GM18517 (cell line): ENCODE measurements around the gene SLC1A7.

Experiments used
- ATAC-seq: cut with Tn5 transposase; IDR thresholded peaks from one replicate; pipeline ENCODE4 v1.9.1; 2021; ENCODE audit warnings: mild to moderate bottlenecking, moderate library complexity; ENCODE audit not compliant: unreplicated experiment

Gene SLC1A7

DNA sequence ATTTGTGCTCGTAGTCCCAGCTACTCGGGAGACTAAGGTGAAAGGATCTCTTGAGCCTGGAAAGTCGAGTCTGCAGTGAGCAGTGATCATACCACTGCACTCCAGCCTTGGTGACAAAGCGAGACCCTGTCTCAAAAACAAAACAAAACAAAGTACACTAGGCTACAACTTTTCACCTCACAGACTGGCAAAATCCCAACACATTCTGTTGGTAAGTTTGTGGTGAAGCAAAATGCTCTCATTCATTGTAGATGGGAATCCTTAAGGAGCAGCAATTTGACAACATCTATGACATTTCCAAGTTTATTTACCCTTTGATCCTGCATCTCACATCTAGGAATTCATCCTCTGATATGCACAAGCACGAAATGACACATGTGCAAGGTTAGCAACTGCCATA lies 20.2 kb upstream of the SLC1A7 start:
- no peak for ATAC-seq

DNA sequence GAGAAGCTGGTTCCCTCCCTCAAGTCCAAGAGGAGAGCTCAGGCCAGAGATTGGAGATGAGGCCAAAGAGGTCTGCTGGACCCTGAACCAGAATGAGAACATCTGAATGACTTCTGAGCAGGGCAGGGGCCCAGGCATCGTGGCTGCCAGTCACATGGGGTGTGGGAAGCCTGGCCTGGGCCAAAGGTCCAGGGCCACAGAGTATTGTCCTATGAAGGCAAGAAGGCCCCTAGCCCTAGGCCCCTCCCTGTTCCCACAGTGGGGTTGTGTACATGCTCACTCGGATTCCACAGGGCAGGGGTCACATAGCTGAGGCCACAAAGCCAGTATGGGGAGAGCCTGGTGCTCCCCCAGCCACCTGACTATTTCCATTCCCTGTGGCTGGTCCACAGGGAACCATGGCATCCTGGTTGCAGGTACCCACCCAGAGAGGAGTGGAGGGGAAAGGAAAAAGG lies 18.5 kb upstream of the SLC1A7 start:
- no peak for ATAC-seq

DNA sequence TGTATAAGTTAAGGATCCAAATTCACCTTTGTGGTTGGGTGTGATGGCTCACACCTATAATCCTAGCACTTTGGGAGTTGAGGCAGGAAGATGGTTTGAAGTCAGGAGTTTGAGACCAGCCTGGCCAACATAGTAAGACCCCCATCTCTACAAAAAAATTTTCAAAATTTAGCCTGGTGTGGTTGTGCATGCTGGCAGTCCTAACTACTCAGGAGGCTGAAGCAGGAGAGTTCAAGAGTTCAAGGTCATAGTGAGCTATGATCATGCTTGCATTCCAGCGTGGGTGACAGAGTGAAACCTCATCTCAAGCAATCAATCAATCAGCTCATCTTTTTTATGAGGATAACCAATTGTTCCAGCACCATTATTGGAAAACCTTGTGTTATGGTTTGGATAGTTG lies 16.5 kb upstream of the SLC1A7 start:
- ATAC-seq, result no peak

DNA sequence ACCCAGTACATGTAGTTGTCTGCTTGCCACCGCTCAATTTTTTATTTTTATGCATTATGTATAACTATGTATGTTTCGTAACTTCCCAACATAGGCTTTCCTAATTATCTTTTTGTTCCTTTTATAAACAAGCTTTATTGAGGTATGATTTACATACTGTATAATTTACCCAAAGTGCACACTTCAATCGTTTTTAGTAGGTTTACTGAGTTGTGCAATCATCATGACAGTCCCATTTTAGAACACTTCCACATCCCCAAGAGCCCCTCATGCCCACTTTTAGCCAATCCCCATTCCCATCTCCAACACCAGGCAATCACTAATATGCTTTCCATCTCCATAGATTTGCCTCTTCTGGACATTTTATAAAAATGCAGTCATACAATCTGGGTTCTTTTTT lies 14.3 kb upstream of the SLC1A7 start:
- ATAC-seq, result no peak

GRCh38 chr1:53155945-53156344 lies 13.5 kb upstream of the SLC1A7 start:
- no peak for ATAC-seq

DNA sequence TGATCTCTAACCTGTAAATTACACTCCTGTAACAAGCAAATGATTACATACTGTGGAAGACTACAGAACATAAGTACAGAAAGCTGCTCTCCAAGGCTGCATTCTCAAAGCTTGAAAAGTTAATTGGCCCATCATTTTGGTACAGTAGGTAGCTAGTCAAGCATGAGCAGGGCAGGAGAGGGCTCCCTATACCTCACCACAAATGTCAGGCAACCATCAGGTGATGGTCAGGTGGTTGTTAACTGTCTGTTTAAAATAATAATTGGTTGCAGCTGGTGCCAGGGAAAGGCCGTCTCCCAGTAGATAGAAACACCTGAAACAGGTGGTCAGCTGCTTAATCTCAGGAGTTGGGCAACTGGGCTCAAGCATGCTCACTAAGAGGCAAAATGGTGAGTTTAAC lies 13.1 kb upstream of the SLC1A7 start:
- ATAC-seq, result no peak

DNA sequence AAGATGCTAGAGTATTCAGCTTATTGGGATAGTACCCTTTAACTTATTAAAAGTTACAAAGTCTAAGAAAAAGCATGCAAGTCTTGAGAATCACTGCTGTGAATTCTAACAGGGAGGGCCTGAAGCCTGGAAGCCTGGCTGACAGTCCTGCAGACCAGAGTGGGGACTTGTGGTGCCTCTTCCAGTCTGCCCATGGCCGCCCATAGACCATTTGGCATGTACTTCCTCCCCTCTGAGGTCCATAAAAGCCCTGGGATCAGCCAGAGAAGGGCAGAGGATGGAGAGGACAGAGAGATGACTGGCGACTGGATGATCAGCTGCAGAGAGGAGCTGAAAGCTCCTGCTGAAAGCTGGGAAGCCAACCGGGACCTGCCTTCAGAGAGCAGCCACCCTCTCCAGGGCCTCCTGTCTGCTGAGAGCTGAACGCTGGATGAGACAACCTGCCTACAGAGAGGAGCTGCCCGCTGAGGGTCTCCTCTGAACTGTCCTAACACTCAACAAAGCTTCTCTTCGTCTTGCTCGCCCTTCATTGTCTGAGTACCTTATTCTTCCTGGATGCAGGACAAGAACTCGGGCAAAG lies 12.5 kb upstream of the SLC1A7 start:
- ATAC-seq, result no peak

DNA sequence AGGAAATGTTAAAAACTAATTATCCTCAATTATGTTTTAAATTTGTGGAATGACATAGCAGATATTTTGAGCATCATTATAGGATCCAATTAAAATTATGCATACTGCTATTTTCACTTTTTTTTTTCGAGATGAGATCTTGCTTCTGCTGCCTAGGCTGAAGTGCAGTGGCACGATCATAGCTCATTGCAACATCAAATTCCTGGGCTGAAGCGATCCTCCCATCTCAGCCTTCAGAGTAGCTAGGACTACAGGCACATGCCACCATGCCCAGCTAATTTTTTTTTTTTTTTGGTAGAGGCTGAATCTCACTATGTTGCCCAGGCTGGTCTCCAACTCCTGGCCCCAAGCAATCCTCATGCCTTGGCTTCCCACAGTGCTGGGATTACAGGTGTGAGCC lies 11.3 kb upstream of the SLC1A7 start:
- ATAC-seq, result no peak

GRCh38 chr1:53148123-53148522 lies 5.7 kb upstream of the SLC1A7 start:
- no peak for ATAC-seq

GRCh38 chr1:53147174-53147573 lies 4.7 kb upstream of the SLC1A7 start:
- no peak for ATAC-seq

GRCh38 chr1:53145942-53146708 lies 3.7 kb upstream of the SLC1A7 start:
- no peak for ATAC-seq

GRCh38 chr1:53145619-53145941 lies 3.1 kb upstream of the SLC1A7 start:
- no peak for ATAC-seq

- ATAC-seq, result no peak
Measured at GRCh38 chr1:53145051-53145600, 2.7 kb upstream of the SLC1A7 start.

- ATAC-seq, result no peak
Measured at GRCh38 chr1:53144201-53144600, 1.8 kb upstream of the SLC1A7 start.

GRCh38 chr1:53143527-53143926 lies 1.1 kb upstream of the SLC1A7 start:
- no peak for ATAC-seq

DNA sequence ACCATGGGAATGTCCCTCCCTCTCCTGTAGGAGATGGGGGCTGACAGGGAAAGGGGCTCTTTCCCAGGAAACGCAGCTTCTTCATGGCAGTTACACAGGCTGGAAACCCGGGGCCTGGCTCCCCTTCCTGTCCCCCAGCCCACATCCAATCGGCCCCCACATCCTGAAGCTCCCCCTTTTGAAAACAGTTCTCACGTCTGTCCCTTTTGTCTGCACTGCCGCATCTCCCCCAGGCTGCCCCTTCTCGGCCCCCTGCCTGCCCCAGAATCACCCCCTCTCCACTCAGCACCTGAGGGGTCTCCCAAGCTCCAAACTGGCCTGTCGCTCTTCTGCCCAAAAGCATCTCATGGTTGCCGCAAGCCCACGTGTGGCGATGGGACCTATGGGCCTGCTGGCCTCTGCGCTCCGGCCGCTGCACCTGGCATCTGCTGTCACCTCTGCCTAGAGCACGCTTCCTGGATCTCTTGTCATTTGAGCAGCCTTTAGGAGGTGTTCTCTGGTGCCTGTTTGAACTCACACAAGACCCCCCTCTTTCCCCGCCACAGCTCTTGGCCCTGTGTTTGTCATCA lies 867 bp downstream of the SLC1A7 start:
- no peak for ATAC-seq

DNA sequence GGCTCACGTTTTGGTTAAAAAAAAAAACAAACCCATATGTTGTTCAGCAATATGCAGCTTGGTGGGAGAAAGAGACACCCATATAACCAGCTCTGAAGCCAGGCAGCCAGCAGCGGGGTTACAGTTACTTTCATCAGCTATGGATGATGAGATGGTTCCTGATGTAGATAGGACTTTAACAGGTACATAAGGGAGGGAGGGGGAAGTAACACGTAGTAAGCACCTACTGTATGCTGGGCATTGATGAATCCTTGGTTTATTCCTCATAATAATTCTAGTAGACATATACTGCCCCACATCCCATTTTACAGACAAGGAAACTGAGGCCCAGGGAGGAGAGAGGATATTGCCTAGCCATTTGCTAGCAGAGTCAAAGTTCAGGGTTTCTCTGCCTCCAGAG lies 2.0 kb downstream of the SLC1A7 start:
- ATAC-seq, result no peak

GRCh38 chr1:53139951-53140361 lies 2.5 kb downstream of the SLC1A7 start:
- ATAC-seq, result no peak

- ATAC-seq, result no peak
Measured at GRCh38 chr1:53138991-53139884, 3.2 kb downstream of the SLC1A7 start.

DNA sequence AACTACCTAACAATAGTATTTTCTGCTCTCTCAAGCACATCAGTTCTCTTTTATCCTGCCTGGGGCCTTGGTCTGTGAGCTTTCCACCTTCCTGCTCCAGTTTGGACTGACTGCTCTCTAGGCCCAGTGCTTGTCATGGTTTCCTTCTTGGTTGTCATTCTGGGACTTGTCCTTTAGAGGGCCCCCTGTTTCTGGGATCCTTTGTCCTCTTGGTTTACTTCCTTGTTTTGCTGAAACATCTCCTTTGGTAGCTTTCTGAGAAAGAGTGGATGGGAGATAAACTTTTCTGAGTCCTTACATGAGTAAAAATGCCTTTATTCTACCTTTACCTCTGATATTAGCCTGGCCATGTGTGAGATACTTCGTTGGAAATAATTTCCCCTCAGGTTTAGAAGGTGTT lies 4.7 kb downstream of the SLC1A7 start:
- no peak for ATAC-seq

GRCh38 chr1:53135735-53136114 lies 6.7 kb downstream of the SLC1A7 start:
- no peak for ATAC-seq
